ENCODE results near the gene RBM20. TPM values are rescaled to one million over a fixed set of nuclear protein-coding genes. Genes with fewer than 3 reads are reported as not detected.

RBM20 gene
- total RNA-seq, 1 experiment from 2014 or later = 0.11 TPM

DNA sequence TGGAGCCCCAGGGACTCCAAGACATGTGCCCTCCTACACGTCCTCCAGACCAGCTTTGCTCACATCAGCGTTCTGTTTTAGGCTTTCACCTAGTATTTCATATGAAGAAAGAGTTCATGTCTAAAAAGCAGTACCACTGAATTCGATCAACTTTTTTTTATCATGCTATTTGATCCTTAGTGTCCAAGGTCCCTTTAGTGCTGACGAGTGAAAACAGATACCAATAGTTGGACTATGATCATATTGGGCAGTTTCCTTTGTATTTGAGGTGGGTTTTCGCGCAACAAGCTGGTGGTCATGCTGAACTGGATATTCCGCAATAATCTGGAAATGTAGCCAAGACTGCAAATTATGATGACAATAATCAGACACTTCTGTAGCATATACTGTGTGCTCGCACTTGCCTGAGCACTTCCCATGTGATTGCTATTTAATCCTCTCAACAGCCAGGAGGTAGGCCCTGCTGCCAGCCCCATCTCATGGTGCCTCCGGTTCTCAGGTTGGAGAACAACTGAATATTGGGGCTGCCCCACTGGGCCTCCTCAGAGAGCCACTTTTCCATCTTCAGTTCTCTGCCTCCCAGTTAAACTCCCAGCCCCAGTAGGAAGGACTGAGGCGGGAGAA lies 65.9 kb downstream of the RBM20 start:
- H3K4me2 ChIP-seq = no peak overlapping the region
- ChIA-PET POLR2A (ENCODE audit: unreplicated experiment) (no interaction called here), CTCF (no interaction called here)
- H3F3A ChIP-seq (ENCODE audit: insufficient read depth, low read depth) = no peaks in the 10 kb centered on the region
- H4K20me1 ChIP-seq (ENCODE audit: insufficient read depth) = no peaks in the 10 kb centered on the region
- H3K79me2 ChIP-seq (ENCODE audit: low read depth) = no peaks in the 10 kb centered on the region
- H3K4me3 ChIP-seq = no peak overlapping the region
- H2AFZ ChIP-seq = no peak overlapping the region
- DNase-seq = no peak
- intact Hi-C loops (cut with micrococcal nuclease; ENCODE audit: unreplicated experiment) = no loop called here
- H3K36me3 ChIP-seq (ENCODE audit: low read depth) = no peaks in the 10 kb centered on the region
- no peak overlapping the region for H3K27ac ChIP-seq
- no peaks in the 10 kb centered on the region for H3K27me3 ChIP-seq (ENCODE audit: insufficient read depth, low read depth)
- H3K4me1 ChIP-seq (replicated peaks; ENCODE audit: insufficient read depth) = no peaks in the 10 kb centered on the region
- no TSS peak for BruUV-seq (replicated peaks)
- H3K9me2 ChIP-seq (ENCODE audit: insufficient read depth) = no peaks in the 10 kb centered on the region
- TF ChIP-seq, protein P1, sequence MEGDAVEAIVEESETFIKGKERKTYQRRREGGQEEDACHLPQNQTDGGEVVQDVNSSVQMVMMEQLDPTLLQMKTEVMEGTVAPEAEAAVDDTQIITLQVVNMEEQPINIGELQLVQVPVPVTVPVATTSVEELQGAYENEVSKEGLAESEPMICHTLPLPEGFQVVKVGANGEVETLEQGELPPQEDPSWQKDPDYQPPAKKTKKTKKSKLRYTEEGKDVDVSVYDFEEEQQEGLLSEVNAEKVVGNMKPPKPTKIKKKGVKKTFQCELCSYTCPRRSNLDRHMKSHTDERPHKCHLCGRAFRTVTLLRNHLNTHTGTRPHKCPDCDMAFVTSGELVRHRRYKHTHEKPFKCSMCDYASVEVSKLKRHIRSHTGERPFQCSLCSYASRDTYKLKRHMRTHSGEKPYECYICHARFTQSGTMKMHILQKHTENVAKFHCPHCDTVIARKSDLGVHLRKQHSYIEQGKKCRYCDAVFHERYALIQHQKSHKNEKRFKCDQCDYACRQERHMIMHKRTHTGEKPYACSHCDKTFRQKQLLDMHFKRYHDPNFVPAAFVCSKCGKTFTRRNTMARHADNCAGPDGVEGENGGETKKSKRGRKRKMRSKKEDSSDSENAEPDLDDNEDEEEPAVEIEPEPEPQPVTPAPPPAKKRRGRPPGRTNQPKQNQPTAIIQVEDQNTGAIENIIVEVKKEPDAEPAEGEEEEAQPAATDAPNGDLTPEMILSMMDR (conservative IDR thresholded peaks at IDR 0.05) = no peak
- no peak for TF ChIP-seq EZH2 (IDR thresholded peaks at IDR 0.05; ENCODE audit: low read depth)
- no peaks in the 10 kb centered on the region for H3K9me3 ChIP-seq (ENCODE audit: insufficient read depth, low read depth)

DNA sequence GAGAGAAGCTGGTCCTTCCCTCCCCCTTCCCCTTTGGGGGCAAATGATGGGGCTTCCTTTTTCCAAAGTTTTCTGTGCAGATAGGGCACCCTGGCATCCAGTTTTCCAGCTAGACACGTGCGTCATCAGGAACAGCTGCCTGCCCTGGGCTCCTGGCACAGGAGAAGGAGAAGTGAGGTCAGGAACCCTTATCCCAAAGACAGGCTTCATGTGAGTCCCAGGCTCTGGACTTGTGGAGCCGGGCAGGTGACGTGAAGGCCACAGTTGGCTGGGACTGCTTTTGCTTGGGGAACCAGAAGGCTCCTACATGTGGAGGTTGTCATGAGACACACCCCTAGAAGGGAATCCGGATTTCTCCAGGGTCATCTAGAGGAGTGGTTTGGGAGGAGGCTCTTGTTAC lies 66.5 kb downstream of the RBM20 start:
- no peaks in the 10 kb centered on the region for H3K79me2 ChIP-seq (ENCODE audit: low read depth)
- no peaks in the 10 kb centered on the region for H3K9me2 ChIP-seq (ENCODE audit: insufficient read depth)
- no peak overlapping the region for H2AFZ ChIP-seq
- DNase-seq = no peak
- H3K4me2 ChIP-seq = no peak overlapping the region
- POLR2A ChIA-PET (ENCODE audit: unreplicated experiment) = no interaction called here
- H3K36me3 ChIP-seq (ENCODE audit: low read depth) = no peaks in the 10 kb centered on the region
- BruUV-seq (replicated peaks) = no TSS peak
- no peaks in the 10 kb centered on the region for H3K9me3 ChIP-seq (ENCODE audit: insufficient read depth, low read depth)
- intact Hi-C loops (cut with micrococcal nuclease; ENCODE audit: unreplicated experiment) = no loop called here
- no peaks in the 10 kb centered on the region for H3K4me1 ChIP-seq (replicated peaks; ENCODE audit: insufficient read depth)
- CTCF ChIA-PET = no interaction called here
- no peaks in the 10 kb centered on the region for H3F3A ChIP-seq (ENCODE audit: insufficient read depth, low read depth)
- H4K20me1 ChIP-seq (ENCODE audit: insufficient read depth) = no peaks in the 10 kb centered on the region
- H3K4me3 ChIP-seq = no peak overlapping the region
- TF ChIP-seq EZH2 (IDR thresholded peaks at IDR 0.05; ENCODE audit: low read depth) = no peak
- TF ChIP-seq, protein P1 (conservative IDR thresholded peaks at IDR 0.05) = no peak
- H3K27ac ChIP-seq = no peak overlapping the region
- no peaks in the 10 kb centered on the region for H3K27me3 ChIP-seq (ENCODE audit: insufficient read depth, low read depth)

DNA sequence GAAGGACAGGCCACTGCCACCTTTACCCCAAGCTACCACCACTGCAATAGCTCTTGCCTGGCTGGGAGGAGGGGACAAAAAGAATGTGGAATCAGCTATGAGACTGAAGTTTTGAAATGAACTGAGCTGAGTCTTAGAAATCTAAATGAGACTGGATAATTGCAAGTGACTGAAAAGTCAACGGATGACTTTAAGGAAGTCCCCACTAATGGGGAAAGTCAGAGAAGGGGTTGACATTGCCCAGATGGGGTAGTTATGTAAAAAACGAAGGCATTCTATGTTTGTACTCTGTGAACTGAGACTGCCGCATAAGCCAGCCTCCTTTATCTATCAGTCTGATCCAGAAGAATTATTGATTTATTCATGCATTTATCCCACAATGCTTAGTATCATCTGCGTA lies 67.2 kb downstream of the RBM20 start:
- no peaks in the 10 kb centered on the region for H3K9me2 ChIP-seq (ENCODE audit: insufficient read depth)
- no peak for TF ChIP-seq EZH2 (IDR thresholded peaks at IDR 0.05; ENCODE audit: low read depth)
- TF ChIP-seq, protein P1 (conservative IDR thresholded peaks at IDR 0.05) = no peak
- DNase-seq = no peak
- no peak overlapping the region for H3K27ac ChIP-seq
- no peaks in the 10 kb centered on the region for H3K27me3 ChIP-seq (ENCODE audit: insufficient read depth, low read depth)
- no peak overlapping the region for H3K4me3 ChIP-seq
- H4K20me1 ChIP-seq (ENCODE audit: insufficient read depth) = no peaks in the 10 kb centered on the region
- CTCF ChIA-PET = no interaction called here
- POLR2A ChIA-PET (ENCODE audit: unreplicated experiment) = no interaction called here
- H3K79me2 ChIP-seq (ENCODE audit: low read depth) = no peaks in the 10 kb centered on the region
- H2AFZ ChIP-seq = no peak overlapping the region
- H3K4me2 ChIP-seq = no peak overlapping the region
- no peaks in the 10 kb centered on the region for H3K36me3 ChIP-seq (ENCODE audit: low read depth)
- intact Hi-C loops (cut with micrococcal nuclease; ENCODE audit: unreplicated experiment) = no loop called here
- no peaks in the 10 kb centered on the region for H3K4me1 ChIP-seq (replicated peaks; ENCODE audit: insufficient read depth)
- H3F3A ChIP-seq (ENCODE audit: insufficient read depth, low read depth) = no peaks in the 10 kb centered on the region
- no peaks in the 10 kb centered on the region for H3K9me3 ChIP-seq (ENCODE audit: insufficient read depth, low read depth)
- BruUV-seq (replicated peaks) = no TSS peak

Data from PC-9 (cell line).